ENCODE measurements around the gene DEPDC5. TPM values are rescaled to one million over a fixed set of nuclear protein-coding genes. Genes with fewer than 3 reads are reported as not detected.

DEPDC5 gene
- total RNA-seq, 1 experiment from 2014 or later, result 7.9 TPM

- H3K79me2 ChIP-seq (ENCODE audit: low read length), result no peaks in the 10 kb centered on the region
- intact Hi-C loops (cut with micrococcal nuclease), result no loop called here
- no peak overlapping the region for H3K9ac ChIP-seq (ENCODE audit: low read length)
- peaks cover 14% of the 10 kb centered on the region for H3K36me3 ChIP-seq (ENCODE audit: low read depth, low read length)
- H2AFZ ChIP-seq (ENCODE audit: low read length), result no peak overlapping the region
- BruUV-seq (replicated peaks), result no TSS peak
- H3K9me3 ChIP-seq (ENCODE audit: low read length), result no peaks in the 10 kb centered on the region
- no peaks in the 10 kb centered on the region for H3K27me3 ChIP-seq (ENCODE audit: low read length)
- ATAC-seq, result no peak
- H4K20me1 ChIP-seq (ENCODE audit: low read length), result no peaks in the 10 kb centered on the region
- TF ChIP-seq EZH2phosphoT487 (IDR thresholded peaks at IDR 0.05; ENCODE audit: borderline replicate concordance, low read length), result no peak
- no peak for TF ChIP-seq EZH2 (IDR thresholded peaks at IDR 0.05; ENCODE audit: low read length, unreplicated experiment)
- TF ChIP-seq, protein P1, sequence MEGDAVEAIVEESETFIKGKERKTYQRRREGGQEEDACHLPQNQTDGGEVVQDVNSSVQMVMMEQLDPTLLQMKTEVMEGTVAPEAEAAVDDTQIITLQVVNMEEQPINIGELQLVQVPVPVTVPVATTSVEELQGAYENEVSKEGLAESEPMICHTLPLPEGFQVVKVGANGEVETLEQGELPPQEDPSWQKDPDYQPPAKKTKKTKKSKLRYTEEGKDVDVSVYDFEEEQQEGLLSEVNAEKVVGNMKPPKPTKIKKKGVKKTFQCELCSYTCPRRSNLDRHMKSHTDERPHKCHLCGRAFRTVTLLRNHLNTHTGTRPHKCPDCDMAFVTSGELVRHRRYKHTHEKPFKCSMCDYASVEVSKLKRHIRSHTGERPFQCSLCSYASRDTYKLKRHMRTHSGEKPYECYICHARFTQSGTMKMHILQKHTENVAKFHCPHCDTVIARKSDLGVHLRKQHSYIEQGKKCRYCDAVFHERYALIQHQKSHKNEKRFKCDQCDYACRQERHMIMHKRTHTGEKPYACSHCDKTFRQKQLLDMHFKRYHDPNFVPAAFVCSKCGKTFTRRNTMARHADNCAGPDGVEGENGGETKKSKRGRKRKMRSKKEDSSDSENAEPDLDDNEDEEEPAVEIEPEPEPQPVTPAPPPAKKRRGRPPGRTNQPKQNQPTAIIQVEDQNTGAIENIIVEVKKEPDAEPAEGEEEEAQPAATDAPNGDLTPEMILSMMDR (conservative IDR thresholded peaks at IDR 0.05; ENCODE audit: low read depth, low read length), result no peak
- H3K4me2 ChIP-seq (ENCODE audit: low read length), result no peak overlapping the region
- POLR2A ChIA-PET (ENCODE audit: unreplicated experiment), result no interaction called here
- CTCF ChIA-PET, result no interaction called here
- H3K27ac ChIP-seq (ENCODE audit: low read length), result no peak overlapping the region
- no peaks in the 10 kb centered on the region for H3F3A ChIP-seq (ENCODE audit: low read length, unreplicated experiment)
- DNase-seq, result no peak
- H3K4me1 ChIP-seq (ENCODE audit: insufficient read depth, low read length), result no peaks in the 10 kb centered on the region
- no peak overlapping the region for H3K4me3 ChIP-seq (ENCODE audit: low read length)
- no peaks in the 10 kb centered on the region for H3K9me2 ChIP-seq (replicated peaks; ENCODE audit: low read length)
These were observed 94.6 kb downstream of the DEPDC5 start for GRCh38 chr22:31848411-31848810.

DNA sequence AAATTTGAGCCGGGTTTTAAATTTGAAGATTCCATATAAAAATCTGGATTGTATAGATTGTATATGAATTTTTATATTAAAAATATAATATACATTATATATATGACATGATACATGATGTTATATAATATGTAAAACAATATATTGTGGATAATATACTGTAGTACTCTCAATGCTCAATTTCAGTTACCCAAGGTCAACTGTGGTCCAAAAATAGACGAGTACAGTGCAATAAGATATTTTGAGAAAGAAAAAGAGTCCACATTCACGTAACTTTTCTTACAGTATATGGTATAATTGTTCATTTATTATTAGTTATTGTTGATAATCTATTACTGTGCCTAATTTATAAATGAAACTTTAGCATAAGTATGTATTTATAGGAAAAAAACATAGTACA lies 96.3 kb downstream of the DEPDC5 start:
- H3K4me3 ChIP-seq (ENCODE audit: low read length), result no peak overlapping the region
- CTCF ChIA-PET, result no interaction called here
- H3K9me2 ChIP-seq (replicated peaks; ENCODE audit: low read length), result no peaks in the 10 kb centered on the region
- ATAC-seq (no peak), DNase-seq (no peak)
- TF ChIP-seq, protein P1 (conservative IDR thresholded peaks at IDR 0.05; ENCODE audit: low read depth, low read length), result no peak
- TF ChIP-seq EZH2 (IDR thresholded peaks at IDR 0.05; ENCODE audit: low read length, unreplicated experiment), result no peak
- no peak for TF ChIP-seq EZH2phosphoT487 (IDR thresholded peaks at IDR 0.05; ENCODE audit: borderline replicate concordance, low read length)
- no peaks in the 10 kb centered on the region for H3K79me2 ChIP-seq (ENCODE audit: low read length)
- H3K36me3 ChIP-seq (ENCODE audit: low read depth, low read length), result peaks cover 14% of the 10 kb centered on the region
- no peak overlapping the region for H2AFZ ChIP-seq (ENCODE audit: low read length)
- no peaks in the 10 kb centered on the region for H3K27me3 ChIP-seq (ENCODE audit: low read length)
- no peak overlapping the region for H3K4me2 ChIP-seq (ENCODE audit: low read length)
- POLR2A ChIA-PET (ENCODE audit: unreplicated experiment), result no interaction called here
- H3K9ac ChIP-seq (ENCODE audit: low read length), result no peak overlapping the region
- H3K27ac ChIP-seq (ENCODE audit: low read length), result no peak overlapping the region
- no peaks in the 10 kb centered on the region for H4K20me1 ChIP-seq (ENCODE audit: low read length)
- no peaks in the 10 kb centered on the region for H3K9me3 ChIP-seq (ENCODE audit: low read length)
- intact Hi-C loops (cut with micrococcal nuclease), result no loop called here
- H3F3A ChIP-seq (ENCODE audit: low read length, unreplicated experiment), result no peaks in the 10 kb centered on the region
- H3K4me1 ChIP-seq (ENCODE audit: insufficient read depth, low read length), result no peaks in the 10 kb centered on the region
- BruUV-seq (replicated peaks), result no TSS peak

DNA sequence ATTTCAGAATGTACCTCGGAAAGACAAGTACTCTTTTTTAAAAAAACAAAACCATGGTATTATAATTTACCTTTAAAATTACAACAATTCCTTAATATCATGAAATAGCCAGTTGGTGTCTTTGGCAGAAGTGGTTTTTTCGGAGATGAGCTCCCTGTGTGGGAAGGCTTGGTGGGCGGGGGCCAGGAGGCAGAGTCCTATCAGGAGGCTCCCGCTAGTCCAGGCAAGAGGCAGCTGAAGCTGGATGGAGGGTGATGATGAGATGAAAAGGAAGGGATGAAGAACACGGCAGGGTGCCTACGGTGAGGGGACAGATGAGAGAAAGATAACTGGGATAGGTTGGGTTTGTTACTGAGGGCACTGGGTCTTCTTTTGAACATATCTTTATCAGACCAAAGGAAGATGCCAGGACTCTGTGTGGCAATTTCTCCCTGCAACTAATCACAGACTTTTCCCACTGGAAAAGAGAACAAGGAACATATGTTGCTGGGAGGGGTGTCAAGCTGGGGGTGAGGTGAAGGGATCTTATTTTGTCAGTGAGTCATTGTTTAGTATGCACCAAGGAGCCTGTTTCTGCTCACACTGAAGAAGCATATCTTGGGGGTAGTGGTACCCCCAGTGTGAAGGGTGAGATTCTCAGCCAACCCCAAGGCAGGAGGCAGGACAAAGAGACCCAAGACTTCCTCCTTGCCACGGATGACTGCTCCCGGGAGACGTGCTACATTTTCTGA lies 99.0 kb downstream of the DEPDC5 start:
- TF ChIP-seq EZH2phosphoT487 (IDR thresholded peaks at IDR 0.05; ENCODE audit: borderline replicate concordance, low read length), result no peak
- TF ChIP-seq, protein P1 (conservative IDR thresholded peaks at IDR 0.05; ENCODE audit: low read depth, low read length), result no peak
- no peak for TF ChIP-seq EZH2 (IDR thresholded peaks at IDR 0.05; ENCODE audit: low read length, unreplicated experiment)
- H2AFZ ChIP-seq (ENCODE audit: low read length), result no peak overlapping the region
- H3K9ac ChIP-seq (ENCODE audit: low read length), result no peak overlapping the region
- H3K27me3 ChIP-seq (ENCODE audit: low read length), result no peaks in the 10 kb centered on the region
- ChIA-PET CTCF (no interaction called here), POLR2A (ENCODE audit: unreplicated experiment) (no interaction called here)
- H3K27ac ChIP-seq (ENCODE audit: low read length), result no peak overlapping the region
- no peaks in the 10 kb centered on the region for H3K79me2 ChIP-seq (ENCODE audit: low read length)
- no peaks in the 10 kb centered on the region for H4K20me1 ChIP-seq (ENCODE audit: low read length)
- no peaks in the 10 kb centered on the region for H3K9me2 ChIP-seq (replicated peaks; ENCODE audit: low read length)
- ATAC-seq (no peak), DNase-seq (no peak)
- no peak overlapping the region for H3K4me2 ChIP-seq (ENCODE audit: low read length)
- no peaks in the 10 kb centered on the region for H3K4me1 ChIP-seq (ENCODE audit: insufficient read depth, low read length)
- H3K4me3 ChIP-seq (ENCODE audit: low read length), result no peak overlapping the region
- no peaks in the 10 kb centered on the region for H3K36me3 ChIP-seq (ENCODE audit: low read depth, low read length)
- no peaks in the 10 kb centered on the region for H3K9me3 ChIP-seq (ENCODE audit: low read length)
- no peaks in the 10 kb centered on the region for H3F3A ChIP-seq (ENCODE audit: low read length, unreplicated experiment)
- intact Hi-C loops (cut with micrococcal nuclease), result no loop called here
- BruUV-seq (replicated peaks), result no TSS peak
